HepG2 (cell line): ENCODE data around the gene BCAS1. TPM values are rescaled to one million over a fixed set of nuclear protein-coding genes. Genes with fewer than 3 reads are reported as not detected.

Experiments
- CEBPB ChIP-seq: IDR thresholded peaks from 2 replicates; pipeline ENCODE4 v1.6.1; 2011; ENCODE audit warnings: low read depth, low read length, improper control_type of control experiment, borderline replicate concordance
- FOXO1 ChIP-seq: sonication (generic); formaldehyde crosslinking; IDR thresholded peaks from 2 replicates; pipeline ENCODE4 v1.4.0; 2020; ENCODE audit warnings: missing genetic modification reagents
- JUNB ChIP-seq: sonication (generic); formaldehyde crosslinking; IDR thresholded peaks from 2 replicates; pipeline ENCODE4 v1.8.0; 2022; ENCODE audit warnings: missing genetic modification reagents, mild to moderate bottlenecking, borderline replicate concordance
- MIER2 ChIP-seq: IDR thresholded peaks from 2 replicates; pipeline ENCODE4 v1.6.1; 2016; ENCODE audit warnings: missing biosample characterization, missing genetic modification reagents
- NFYB ChIP-seq: sonication (generic); formaldehyde crosslinking; IDR thresholded peaks from 2 replicates; pipeline ENCODE4 v1.4.0; 2020; ENCODE audit warnings: missing genetic modification reagents
- NR2F2 ChIP-seq: IDR thresholded peaks from 2 replicates; pipeline ENCODE4 v1.6.1; 2012; ENCODE audit warnings: low read depth, inconsistent platforms, borderline replicate concordance
- NR2F6 ChIP-seq, 2 experiments: IDR thresholded peaks; 2 replicates each; pipeline ENCODE4 v1.6.1; 2016; ENCODE audit warnings: antibody characterized with exemption in 1 of 2, mild to moderate bottlenecking in 1 of 2
- PLRG1 ChIP-seq: fragments of 450-650 bp; conservative IDR thresholded peaks from 2 replicates; pipeline ENCODE4 v1.6.1; 2016
- RARA ChIP-seq: IDR thresholded peaks from 2 replicates; pipeline ENCODE4 v1.6.1; 2016; ENCODE audit warnings: missing genetic modification reagents, missing compliant biosample characterization
- RXRB ChIP-seq: IDR thresholded peaks from 2 replicates; pipeline ENCODE4 v1.6.1; 2016; ENCODE audit warnings: borderline replicate concordance, missing genetic modification reagents, missing compliant biosample characterization
- STAG1 ChIP-seq: sonication (generic); formaldehyde crosslinking; IDR thresholded peaks from 2 replicates; pipeline ENCODE4 v1.4.0; 2020; ENCODE audit warnings: missing genetic modification reagents
- TEAD3 ChIP-seq: optimal IDR thresholded peaks from 2 replicates; pipeline ENCODE3; 2016; ENCODE audit warnings: borderline replicate concordance
- ZNF326 ChIP-seq: sonication (generic); formaldehyde crosslinking; IDR thresholded peaks from 2 replicates; pipeline ENCODE4 v1.4.0; 2020; ENCODE audit warnings: missing genetic modification reagents, borderline replicate concordance
- ZNF629 ChIP-seq: sonication (generic); formaldehyde crosslinking; conservative IDR thresholded peaks from 2 replicates; pipeline ENCODE4 v1.5.0; 2020; ENCODE audit warnings: missing genetic modification reagents
- polyA plus RNA-seq, 8 experiments: library from polyadenylated mRNA; depleted of rRNA in 3 of 8; stranded (reverse) in 7 of 8; unstranded in 1 of 8; fragments of >200 nt; fragmentation: Illumina TruSeq in 4 of 8; extraction: Trizol in 4 of 8; gene quantifications; 2 replicates each; pipeline versions ENCODE4 v1.2.1 to v1.2.3, GENCODE V29; 2011 to 2016; ENCODE audit warnings: low read depth in 4 of 8, missing spikeins in 1 of 8, mixed read lengths in 1 of 8; ENCODE audit not compliant: insufficient read depth in 1 of 8
- total RNA-seq, 5 experiments: library from RNA; depleted of rRNA; stranded (reverse); fragments of >200 nt; fragmentation: Illumina TruSeq; extraction: Trizol; gene quantifications; 2 replicates each; pipeline ENCODE4 v1.2.3, GENCODE V29; 2016; ENCODE audit warnings: low read depth in 1 of 5
- TF ChIP-seq, protein P1 (sequence below): IDR thresholded peaks from 2 replicates; pipeline ENCODE4 v1.6.1; 2012; ENCODE audit warnings: low read depth, low read length, improper control_type of control experiment
- TF ChIP-seq, protein P2 (sequence below): sonication (generic); formaldehyde crosslinking; IDR thresholded peaks from 2 replicates; pipeline ENCODE4 v1.4.0; 2020; ENCODE audit warnings: missing genetic modification reagents, borderline replicate concordance
- TF ChIP-seq, protein P3 (sequence below): sonication (generic); formaldehyde crosslinking; IDR thresholded peaks from 2 replicates; pipeline ENCODE4 v1.5.1; 2020; ENCODE audit warnings: missing genetic modification reagents, mild to moderate bottlenecking, borderline replicate concordance
- TF ChIP-seq, protein P4 (sequence below): sonication (generic); formaldehyde crosslinking; IDR thresholded peaks from 2 replicates; pipeline ENCODE4 v1.4.0; 2020; ENCODE audit warnings: mild to moderate bottlenecking, missing genetic modification reagents
- TF ChIP-seq, protein P5 (sequence below): IDR thresholded peaks from 2 replicates; pipeline ENCODE4 v1.6.1; 2016; ENCODE audit warnings: low read depth
- TF ChIP-seq, protein P6 (sequence below): sonication (generic); formaldehyde crosslinking; IDR thresholded peaks from 2 replicates; pipeline ENCODE4 v1.5.1; 2020; ENCODE audit warnings: mild to moderate bottlenecking, missing genetic modification reagents, moderate library complexity

The BCAS1 gene
- total and polyA plus RNA-seq, 2 of the 13 experiments (the other 11 are each of a cell fraction or from before 2014, with no cell fraction given), result 0.55 to 0.91 TPM

DNA sequence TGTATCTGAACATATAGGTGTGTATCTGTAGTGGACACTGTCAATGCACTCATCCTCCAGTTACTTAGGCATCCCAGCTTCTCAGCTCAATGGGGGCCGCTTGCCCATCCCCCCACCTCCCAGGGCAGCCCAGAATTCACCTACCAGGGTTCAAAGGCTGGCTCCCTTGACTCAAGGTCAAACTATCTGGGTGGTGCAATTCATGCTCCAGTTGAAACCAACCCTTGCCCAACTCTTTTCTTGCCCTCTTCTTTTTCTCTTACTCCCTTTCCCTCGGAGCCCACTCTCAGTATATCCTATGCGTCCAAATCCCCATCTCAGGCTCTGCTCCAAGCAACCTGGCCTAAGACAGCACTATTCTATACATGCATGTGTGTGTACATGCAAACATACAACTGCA is 127.4 kb downstream of the BCAS1 start (continued):
- TF ChIP-seq JUNB (CRISPR knock-in tag), result no peak
- TF ChIP-seq NR2F2, result 0 out of 2 replicates have a peak, but pooled peaks have one; percentile 41
- TF ChIP-seq, protein P1, sequence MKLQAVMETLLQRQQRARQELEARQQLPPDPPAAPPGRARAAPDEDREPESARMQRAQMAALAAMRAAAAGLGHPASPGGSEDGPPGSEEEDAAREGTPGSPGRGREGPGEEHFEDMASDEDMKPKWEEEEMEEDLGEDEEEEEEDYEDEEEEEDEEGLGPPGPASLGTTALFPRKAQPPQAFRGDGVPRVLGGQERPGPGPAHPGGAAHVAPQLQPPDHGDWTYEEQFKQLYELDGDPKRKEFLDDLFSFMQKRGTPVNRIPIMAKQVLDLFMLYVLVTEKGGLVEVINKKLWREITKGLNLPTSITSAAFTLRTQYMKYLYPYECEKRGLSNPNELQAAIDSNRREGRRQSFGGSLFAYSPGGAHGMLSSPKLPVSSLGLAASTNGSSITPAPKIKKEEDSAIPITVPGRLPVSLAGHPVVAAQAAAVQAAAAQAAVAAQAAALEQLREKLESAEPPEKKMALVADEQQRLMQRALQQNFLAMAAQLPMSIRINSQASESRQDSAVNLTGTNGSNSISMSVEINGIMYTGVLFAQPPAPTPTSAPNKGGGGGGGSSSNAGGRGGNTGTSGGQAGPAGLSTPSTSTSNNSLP, result peak; percentile 30; the same call in 1 of the 2 replicates
- peak; percentile 29; the same call in 1 of the 2 replicates for TF ChIP-seq NR2F6 (IDR thresholded peaks at IDR 0.05)
- no peak for TF ChIP-seq NR2F6 (CRISPR knock-in tag; IDR thresholded peaks at IDR 0.05)
- no peak for TF ChIP-seq ZNF629 (CRISPR knock-in tag)
- TF ChIP-seq PLRG1, result no peak
- TF ChIP-seq RARA (CRISPR knock-in tag), result peak; percentile 69
- TF ChIP-seq, protein P2, sequence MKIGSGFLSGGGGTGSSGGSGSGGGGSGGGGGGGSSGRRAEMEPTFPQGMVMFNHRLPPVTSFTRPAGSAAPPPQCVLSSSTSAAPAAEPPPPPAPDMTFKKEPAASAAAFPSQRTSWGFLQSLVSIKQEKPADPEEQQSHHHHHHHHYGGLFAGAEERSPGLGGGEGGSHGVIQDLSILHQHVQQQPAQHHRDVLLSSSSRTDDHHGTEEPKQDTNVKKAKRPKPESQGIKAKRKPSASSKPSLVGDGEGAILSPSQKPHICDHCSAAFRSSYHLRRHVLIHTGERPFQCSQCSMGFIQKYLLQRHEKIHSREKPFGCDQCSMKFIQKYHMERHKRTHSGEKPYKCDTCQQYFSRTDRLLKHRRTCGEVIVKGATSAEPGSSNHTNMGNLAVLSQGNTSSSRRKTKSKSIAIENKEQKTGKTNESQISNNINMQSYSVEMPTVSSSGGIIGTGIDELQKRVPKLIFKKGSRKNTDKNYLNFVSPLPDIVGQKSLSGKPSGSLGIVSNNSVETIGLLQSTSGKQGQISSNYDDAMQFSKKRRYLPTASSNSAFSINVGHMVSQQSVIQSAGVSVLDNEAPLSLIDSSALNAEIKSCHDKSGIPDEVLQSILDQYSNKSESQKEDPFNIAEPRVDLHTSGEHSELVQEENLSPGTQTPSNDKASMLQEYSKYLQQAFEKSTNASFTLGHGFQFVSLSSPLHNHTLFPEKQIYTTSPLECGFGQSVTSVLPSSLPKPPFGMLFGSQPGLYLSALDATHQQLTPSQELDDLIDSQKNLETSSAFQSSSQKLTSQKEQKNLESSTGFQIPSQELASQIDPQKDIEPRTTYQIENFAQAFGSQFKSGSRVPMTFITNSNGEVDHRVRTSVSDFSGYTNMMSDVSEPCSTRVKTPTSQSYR (CRISPR knock-in tag), result peak; percentile 99
- TF ChIP-seq, protein P3, sequence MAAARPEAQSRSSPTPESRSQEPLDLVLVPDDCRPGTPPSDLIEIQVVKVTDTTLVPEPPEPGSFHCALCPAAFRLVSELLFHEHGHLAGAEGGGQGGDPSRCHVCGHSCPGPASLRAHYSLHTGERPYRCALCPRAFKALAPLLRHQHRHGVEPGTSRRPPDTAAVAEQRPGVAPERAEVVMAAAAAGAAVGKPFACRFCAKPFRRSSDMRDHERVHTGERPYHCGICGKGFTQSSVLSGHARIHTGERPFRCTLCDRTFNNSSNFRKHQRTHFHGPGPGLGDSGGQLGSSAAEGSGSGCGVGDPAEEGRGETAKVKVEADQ (CRISPR knock-in tag), result peak; percentile 68; the same call in 1 of the 2 replicates
- 0 out of 2 replicates have a peak, but pooled peaks have one; percentile 56 for TF ChIP-seq ZNF326 (CRISPR knock-in tag)
- TF ChIP-seq CEBPB, result peak; percentile 88
- TF ChIP-seq FOXO1, result 0 out of 2 replicates have a peak, but pooled peaks have one; percentile 16
- TF ChIP-seq TEAD3 (CRISPR knock-in tag), result peak; percentile 41
- TF ChIP-seq, protein P4, sequence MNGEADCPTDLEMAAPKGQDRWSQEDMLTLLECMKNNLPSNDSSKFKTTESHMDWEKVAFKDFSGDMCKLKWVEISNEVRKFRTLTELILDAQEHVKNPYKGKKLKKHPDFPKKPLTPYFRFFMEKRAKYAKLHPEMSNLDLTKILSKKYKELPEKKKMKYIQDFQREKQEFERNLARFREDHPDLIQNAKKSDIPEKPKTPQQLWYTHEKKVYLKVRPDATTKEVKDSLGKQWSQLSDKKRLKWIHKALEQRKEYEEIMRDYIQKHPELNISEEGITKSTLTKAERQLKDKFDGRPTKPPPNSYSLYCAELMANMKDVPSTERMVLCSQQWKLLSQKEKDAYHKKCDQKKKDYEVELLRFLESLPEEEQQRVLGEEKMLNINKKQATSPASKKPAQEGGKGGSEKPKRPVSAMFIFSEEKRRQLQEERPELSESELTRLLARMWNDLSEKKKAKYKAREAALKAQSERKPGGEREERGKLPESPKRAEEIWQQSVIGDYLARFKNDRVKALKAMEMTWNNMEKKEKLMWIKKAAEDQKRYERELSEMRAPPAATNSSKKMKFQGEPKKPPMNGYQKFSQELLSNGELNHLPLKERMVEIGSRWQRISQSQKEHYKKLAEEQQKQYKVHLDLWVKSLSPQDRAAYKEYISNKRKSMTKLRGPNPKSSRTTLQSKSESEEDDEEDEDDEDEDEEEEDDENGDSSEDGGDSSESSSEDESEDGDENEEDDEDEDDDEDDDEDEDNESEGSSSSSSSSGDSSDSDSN (CRISPR knock-in tag), result peak; percentile 24; the same call in 1 of the 2 replicates
- TF ChIP-seq, protein P5, sequence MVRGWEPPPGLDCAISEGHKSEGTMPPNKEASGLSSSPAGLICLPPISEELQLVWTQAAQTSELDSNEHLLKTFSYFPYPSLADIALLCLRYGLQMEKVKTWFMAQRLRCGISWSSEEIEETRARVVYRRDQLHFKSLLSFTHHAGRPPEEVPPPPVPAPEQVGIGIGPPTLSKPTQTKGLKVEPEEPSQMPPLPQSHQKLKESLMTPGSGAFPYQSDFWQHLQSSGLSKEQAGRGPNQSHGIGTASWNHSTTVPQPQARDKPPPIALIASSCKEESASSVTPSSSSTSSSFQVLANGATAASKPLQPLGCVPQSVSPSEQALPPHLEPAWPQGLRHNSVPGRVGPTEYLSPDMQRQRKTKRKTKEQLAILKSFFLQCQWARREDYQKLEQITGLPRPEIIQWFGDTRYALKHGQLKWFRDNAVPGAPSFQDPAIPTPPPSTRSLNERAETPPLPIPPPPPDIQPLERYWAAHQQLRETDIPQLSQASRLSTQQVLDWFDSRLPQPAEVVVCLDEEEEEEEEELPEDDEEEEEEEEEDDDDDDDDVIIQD (CRISPR knock-in tag), result 0 out of 2 replicates have a peak, but pooled peaks have one; percentile 34
- TF ChIP-seq, protein P6, sequence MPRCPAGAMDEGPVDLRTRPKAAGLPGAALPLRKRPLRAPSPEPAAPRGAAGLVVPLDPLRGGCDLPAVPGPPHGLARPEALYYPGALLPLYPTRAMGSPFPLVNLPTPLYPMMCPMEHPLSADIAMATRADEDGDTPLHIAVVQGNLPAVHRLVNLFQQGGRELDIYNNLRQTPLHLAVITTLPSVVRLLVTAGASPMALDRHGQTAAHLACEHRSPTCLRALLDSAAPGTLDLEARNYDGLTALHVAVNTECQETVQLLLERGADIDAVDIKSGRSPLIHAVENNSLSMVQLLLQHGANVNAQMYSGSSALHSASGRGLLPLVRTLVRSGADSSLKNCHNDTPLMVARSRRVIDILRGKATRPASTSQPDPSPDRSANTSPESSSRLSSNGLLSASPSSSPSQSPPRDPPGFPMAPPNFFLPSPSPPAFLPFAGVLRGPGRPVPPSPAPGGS (CRISPR knock-in tag), result no peak
- TF ChIP-seq NFYB (CRISPR knock-in tag), result no peak
- TF ChIP-seq MIER2 (CRISPR knock-in tag), result peak; percentile 16; the same call in 1 of the 2 replicates
- TF ChIP-seq STAG1 (CRISPR knock-in tag), result peak; percentile 12; the same call in 1 of the 2 replicates
- peak; percentile 31; the same call in 1 of the 2 replicates for TF ChIP-seq RXRB (CRISPR knock-in tag)
